ENCODE results near the gene AKAP12. TPM values are rescaled to one million over a fixed set of nuclear protein-coding genes. Genes with fewer than 3 reads are reported as not detected.

The AKAP12 gene
- total RNA-seq, 2 donors from 2014 or later, result 10.0 to 10.6 TPM

GRCh38 chr6:151224076-151224475 is 15.7 kb upstream of the AKAP12 start:
- no peak for ATAC-seq (replicated peaks in 1 of 2)
- Mint-ChIP-seq H3K27me3 (ENCODE audit: low read depth) (no peaks in the 10 kb centered on the region), H3K9me3 (no peaks in the 10 kb centered on the region), H3K4me3 (no peak overlapping the region), H3K36me3 (ENCODE audit: insufficient read depth in 2 of 2) (no peaks in the 10 kb centered on the region), H3K27ac (no peak overlapping the region), H3K4me1 (ENCODE audit: low read depth) (peaks cover 9% of the 10 kb centered on the region)
- no peak for DNase-seq

GRCh38 chr6:151225919-151226318 is 13.8 kb upstream of the AKAP12 start:
- H3K4me3 Mint-ChIP-seq, result no peak overlapping the region
- H3K36me3 Mint-ChIP-seq (ENCODE audit: insufficient read depth in 2 of 2), result no peaks in the 10 kb centered on the region
- no peak for DNase-seq
- no peaks in the 10 kb centered on the region for H3K27me3 Mint-ChIP-seq (ENCODE audit: low read depth)
- ATAC-seq (replicated peaks in 1 of 2), result no peak
- no peaks in the 10 kb centered on the region for H3K9me3 Mint-ChIP-seq
- peaks cover 21% of the 10 kb centered on the region for H3K4me1 Mint-ChIP-seq (ENCODE audit: low read depth)
- no peak overlapping the region for H3K27ac Mint-ChIP-seq

- Mint-ChIP-seq H3K27me3 (ENCODE audit: low read depth) (peaks cover 18% of the 10 kb centered on the region), H3K27ac (no peak overlapping the region), H3K36me3 (ENCODE audit: insufficient read depth in 2 of 2) (no peaks in the 10 kb centered on the region), H3K4me1 (ENCODE audit: low read depth) (peaks cover 21% of the 10 kb centered on the region), H3K4me3 (no peak overlapping the region), H3K9me3 (no peaks in the 10 kb centered on the region)
- DNase-seq, result no peak
- peak; percentile 20 to 23 for ATAC-seq (replicated peaks in 1 of 2)
Measured at GRCh38 chr6:151228788-151229400, 10.9 kb upstream of the AKAP12 start.

DNA sequence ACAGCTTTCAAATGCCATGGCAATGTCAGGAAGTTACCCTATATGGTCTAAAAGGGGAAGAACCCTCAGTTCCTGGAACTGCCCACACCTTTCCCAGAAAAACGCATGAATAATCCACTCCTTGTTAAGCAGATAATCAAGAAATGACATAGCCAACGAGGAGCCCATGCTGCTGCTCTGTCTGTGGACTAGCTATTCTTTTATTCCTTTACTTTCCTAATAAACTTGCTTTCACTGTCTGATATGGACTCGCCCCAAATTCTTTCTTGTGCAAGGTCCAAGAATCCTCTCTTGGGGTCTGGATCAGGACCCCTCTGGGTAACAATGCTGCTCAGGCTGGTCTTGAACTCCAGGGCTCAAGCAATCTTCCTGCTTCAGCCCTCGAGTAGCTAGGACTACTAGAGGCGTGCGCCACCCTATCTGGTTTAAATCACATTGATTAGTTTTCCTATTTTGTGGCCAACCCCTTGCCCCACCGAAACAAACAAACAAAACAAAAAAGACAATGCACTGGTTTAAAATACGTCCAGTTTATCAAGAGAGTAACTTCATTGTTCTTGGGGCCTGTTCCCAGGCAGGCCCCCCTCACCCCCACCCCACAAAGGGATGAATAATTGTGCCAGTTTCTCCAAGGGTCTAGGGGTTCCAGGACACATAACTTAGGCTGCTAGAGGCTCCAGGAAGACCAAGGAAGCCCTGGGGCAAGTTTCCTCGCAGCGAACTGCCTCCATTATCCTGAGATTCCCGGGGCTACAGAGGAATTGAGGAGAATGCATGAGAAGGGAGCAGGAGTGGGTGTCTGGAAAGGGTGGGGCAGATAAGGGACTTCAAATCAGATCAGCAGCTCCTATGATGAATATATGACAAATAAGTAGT is 10.1 kb upstream of the AKAP12 start:
- no peaks in the 10 kb centered on the region for H3K9me3 Mint-ChIP-seq
- peak; percentile 64 to 69 for DNase-seq
- peaks cover 25% of the 10 kb centered on the region for H3K27me3 Mint-ChIP-seq (ENCODE audit: low read depth)
- no peaks in the 10 kb centered on the region for H3K36me3 Mint-ChIP-seq (ENCODE audit: insufficient read depth in 2 of 2)
- peak; percentile 75 to 91 for ATAC-seq (replicated peaks in 1 of 2)
- H3K27ac Mint-ChIP-seq, result no peak overlapping the region
- H3K4me3 Mint-ChIP-seq, result peak overlapping the region; percentile 17 to 59
- H3K4me1 Mint-ChIP-seq (ENCODE audit: low read depth), result peaks cover 21% of the 10 kb centered on the region

GRCh38 chr6:151230277-151230577 is 9.5 kb upstream of the AKAP12 start:
- Mint-ChIP-seq H3K36me3 (ENCODE audit: insufficient read depth in 2 of 2) (no peaks in the 10 kb centered on the region), H3K4me3 (no peak overlapping the region), H3K27ac (no peak overlapping the region), H3K4me1 (ENCODE audit: low read depth) (peaks cover 21% of the 10 kb centered on the region), H3K27me3 (ENCODE audit: low read depth) (peaks cover 25% of the 10 kb centered on the region), H3K9me3 (no peaks in the 10 kb centered on the region)
- no peak for DNase-seq
- no peak for ATAC-seq (replicated peaks in 1 of 2)

GRCh38 chr6:151232899-151233298 is 6.9 kb upstream of the AKAP12 start:
- ATAC-seq (replicated peaks in 1 of 2) (no peak), DNase-seq (no peak)
- Mint-ChIP-seq H3K27ac (no peak overlapping the region), H3K4me3 (no peak overlapping the region), H3K27me3 (ENCODE audit: low read depth) (peaks cover 45% of the 10 kb centered on the region), H3K4me1 (ENCODE audit: low read depth) (peaks cover 21% of the 10 kb centered on the region), H3K9me3 (no peaks in the 10 kb centered on the region), H3K36me3 (ENCODE audit: insufficient read depth in 2 of 2) (no peaks in the 10 kb centered on the region)

DNA sequence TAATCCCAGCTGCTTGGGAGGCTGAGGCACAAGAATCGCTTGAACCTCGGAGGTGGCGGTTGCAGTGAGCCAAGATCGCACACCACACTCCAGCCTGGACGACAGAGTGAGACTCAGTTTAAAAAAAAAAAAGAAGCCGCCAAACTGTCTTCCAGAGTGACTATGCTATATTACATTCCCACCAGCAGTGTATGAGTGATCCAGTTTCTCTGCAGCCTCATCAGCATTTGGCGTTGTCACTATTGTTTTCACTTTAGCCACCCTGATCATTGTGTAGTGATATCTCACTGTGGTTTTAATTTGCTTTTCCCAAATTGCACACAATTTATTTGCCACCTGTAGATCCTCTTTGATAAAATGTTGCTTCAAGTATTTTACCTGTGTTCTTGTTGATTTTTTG is 6.0 kb upstream of the AKAP12 start:
- Mint-ChIP-seq H3K27me3 (ENCODE audit: low read depth) (peaks cover 54% of the 10 kb centered on the region), H3K9me3 (no peaks in the 10 kb centered on the region), H3K4me1 (ENCODE audit: low read depth) (peaks cover 14% of the 10 kb centered on the region), H3K36me3 (ENCODE audit: insufficient read depth in 2 of 2) (no peaks in the 10 kb centered on the region), H3K27ac (no peak overlapping the region), H3K4me3 (no peak overlapping the region)
- no peak for ATAC-seq (replicated peaks in 1 of 2)
- DNase-seq, result no peak

GRCh38 chr6:151236668-151237401 is 2.9 kb upstream of the AKAP12 start:
- peaks cover 7% of the 10 kb centered on the region for H3K4me1 Mint-ChIP-seq (ENCODE audit: low read depth)
- ATAC-seq (replicated peaks in 1 of 2), result no peak
- peaks cover 77% of the 10 kb centered on the region for H3K27me3 Mint-ChIP-seq (ENCODE audit: low read depth)
- H3K36me3 Mint-ChIP-seq (ENCODE audit: insufficient read depth in 2 of 2), result no peaks in the 10 kb centered on the region
- no peak overlapping the region for H3K4me3 Mint-ChIP-seq
- H3K9me3 Mint-ChIP-seq, result no peaks in the 10 kb centered on the region
- H3K27ac Mint-ChIP-seq, result no peak overlapping the region
- DNase-seq, result no peak

GRCh38 chr6:151240036-151240685 is 394 bp downstream of the AKAP12 start:
- ATAC-seq (replicated peaks in 1 of 2), result peak; percentile 89 to 90
- DNase-seq, result peak; percentile 59 to 67
- Mint-ChIP-seq H3K4me3 (peak overlapping the region; percentile 87 to 95), H3K9me3 (no peaks in the 10 kb centered on the region), H3K4me1 (ENCODE audit: low read depth) (peaks cover 7% of the 10 kb centered on the region), H3K27ac (no peak overlapping the region), H3K36me3 (ENCODE audit: insufficient read depth in 2 of 2) (no peaks in the 10 kb centered on the region), H3K27me3 (ENCODE audit: low read depth) (peaks cover 82% of the 10 kb centered on the region)

- peak overlapping the region; percentile 73 to 78 for H3K4me3 Mint-ChIP-seq
- DNase-seq (peak; percentile 30 to 35), ATAC-seq (replicated peaks in 1 of 2) (peak; percentile 66 to 67)
- peaks cover 77% of the 10 kb centered on the region for H3K27me3 Mint-ChIP-seq (ENCODE audit: low read depth)
- no peaks in the 10 kb centered on the region for H3K9me3 Mint-ChIP-seq
- no peak overlapping the region for H3K27ac Mint-ChIP-seq
- no peaks in the 10 kb centered on the region for H3K36me3 Mint-ChIP-seq (ENCODE audit: insufficient read depth in 2 of 2)
- peaks cover 7% of the 10 kb centered on the region for H3K4me1 Mint-ChIP-seq (ENCODE audit: low read depth)
Measured at GRCh38 chr6:151240791-151241642, 1.2 kb downstream of the AKAP12 start.

DNA sequence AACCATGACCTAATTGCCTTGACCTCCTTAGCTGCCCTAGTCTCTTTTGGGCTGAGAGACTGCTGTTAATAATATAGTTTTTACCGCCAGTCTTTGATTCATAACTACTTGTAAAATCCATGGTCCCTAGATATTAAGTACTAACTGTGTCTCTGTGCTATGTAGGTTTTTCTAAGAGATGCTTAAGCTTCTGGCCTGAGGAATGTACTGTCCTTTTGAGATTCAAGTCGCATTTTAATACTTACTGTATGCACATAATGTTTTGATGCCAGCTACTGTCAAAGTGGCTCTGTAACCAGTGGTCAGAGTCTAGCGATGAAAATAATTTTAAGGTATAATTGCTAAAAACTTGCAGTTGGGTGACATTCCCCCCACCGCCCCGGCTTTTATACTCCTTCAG is 2.1 kb downstream of the AKAP12 start:
- H3K36me3 Mint-ChIP-seq (ENCODE audit: insufficient read depth in 2 of 2), result no peaks in the 10 kb centered on the region
- peak overlapping the region; percentile 73 to 78 for H3K4me3 Mint-ChIP-seq
- H3K4me1 Mint-ChIP-seq (ENCODE audit: low read depth), result peaks cover 7% of the 10 kb centered on the region
- DNase-seq (no peak), ATAC-seq (replicated peaks in 1 of 2) (no peak)
- peaks cover 69% of the 10 kb centered on the region for H3K27me3 Mint-ChIP-seq (ENCODE audit: low read depth)
- no peaks in the 10 kb centered on the region for H3K9me3 Mint-ChIP-seq
- no peak overlapping the region for H3K27ac Mint-ChIP-seq

GRCh38 chr6:151242420-151242861 is 2.7 kb downstream of the AKAP12 start:
- H3K27ac Mint-ChIP-seq, result no peak overlapping the region
- peak overlapping the region; percentile 2 to 51 for H3K4me3 Mint-ChIP-seq
- no peaks in the 10 kb centered on the region for H3K9me3 Mint-ChIP-seq
- ATAC-seq (replicated peaks in 1 of 2) (no peak), DNase-seq (no peak)
- H3K4me1 Mint-ChIP-seq (ENCODE audit: low read depth), result peaks cover 8% of the 10 kb centered on the region
- H3K36me3 Mint-ChIP-seq (ENCODE audit: insufficient read depth in 2 of 2), result no peaks in the 10 kb centered on the region
- peaks cover 64% of the 10 kb centered on the region for H3K27me3 Mint-ChIP-seq (ENCODE audit: low read depth)
